ENCODE data around the gene DCANP1.

DNA sequence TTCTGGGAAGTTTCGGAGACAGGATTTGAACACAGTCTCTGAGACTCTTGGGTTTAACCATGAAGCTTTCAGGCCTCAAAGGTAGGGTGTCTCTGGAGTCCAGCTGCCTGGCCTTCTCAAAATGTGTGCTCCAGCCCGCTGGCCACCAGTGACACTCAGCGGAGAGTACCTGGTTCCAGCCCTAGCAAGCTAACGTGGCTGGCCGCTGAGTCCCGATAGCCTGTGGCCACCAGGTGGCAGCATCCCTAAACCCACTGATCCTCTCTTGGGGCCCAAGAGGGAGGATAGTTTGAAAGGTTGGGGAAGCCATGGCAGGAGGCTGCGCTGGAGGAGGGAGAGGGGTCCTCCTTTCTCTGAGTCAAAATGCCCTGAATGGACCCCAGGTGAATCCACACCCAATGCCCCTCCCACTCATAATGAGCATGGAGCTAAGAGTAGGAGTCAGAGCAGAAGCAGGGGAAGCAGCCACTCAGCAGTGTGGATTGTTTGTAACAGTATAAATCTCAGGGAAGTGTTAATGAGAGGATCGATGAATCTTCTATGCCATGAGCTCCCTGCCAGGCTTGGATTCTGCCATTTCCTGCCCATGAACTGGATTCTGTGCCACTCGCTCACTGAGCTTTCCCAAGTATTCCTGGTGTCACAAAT is 10.4 kb upstream of the DCANP1 start:
- TF ChIP-seq, protein P1, sequence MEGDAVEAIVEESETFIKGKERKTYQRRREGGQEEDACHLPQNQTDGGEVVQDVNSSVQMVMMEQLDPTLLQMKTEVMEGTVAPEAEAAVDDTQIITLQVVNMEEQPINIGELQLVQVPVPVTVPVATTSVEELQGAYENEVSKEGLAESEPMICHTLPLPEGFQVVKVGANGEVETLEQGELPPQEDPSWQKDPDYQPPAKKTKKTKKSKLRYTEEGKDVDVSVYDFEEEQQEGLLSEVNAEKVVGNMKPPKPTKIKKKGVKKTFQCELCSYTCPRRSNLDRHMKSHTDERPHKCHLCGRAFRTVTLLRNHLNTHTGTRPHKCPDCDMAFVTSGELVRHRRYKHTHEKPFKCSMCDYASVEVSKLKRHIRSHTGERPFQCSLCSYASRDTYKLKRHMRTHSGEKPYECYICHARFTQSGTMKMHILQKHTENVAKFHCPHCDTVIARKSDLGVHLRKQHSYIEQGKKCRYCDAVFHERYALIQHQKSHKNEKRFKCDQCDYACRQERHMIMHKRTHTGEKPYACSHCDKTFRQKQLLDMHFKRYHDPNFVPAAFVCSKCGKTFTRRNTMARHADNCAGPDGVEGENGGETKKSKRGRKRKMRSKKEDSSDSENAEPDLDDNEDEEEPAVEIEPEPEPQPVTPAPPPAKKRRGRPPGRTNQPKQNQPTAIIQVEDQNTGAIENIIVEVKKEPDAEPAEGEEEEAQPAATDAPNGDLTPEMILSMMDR (IDR thresholded peaks at IDR 0.05): no peak
- TF ChIP-seq EP300 (IDR thresholded peaks at IDR 0.05): no peak
- TF ChIP-seq POLR2A (IDR thresholded peaks at IDR 0.05): no peak

Measured in ovary (tissue), 3 donors.